OCI-M1 (cell line): ENCODE measurements around the gene SPTSSA.
"Not testable (repeated sequence)": the region's sequence is repeated elsewhere in the genome, so short reads cannot be mapped to it uniquely, and the experiment has no call there.

Experiments used
- DNase-seq: peaks from one replicate; lab custom pipeline; 2025; lab: John Stamatoyannopoulos, UW

Gene SPTSSA

DNA sequence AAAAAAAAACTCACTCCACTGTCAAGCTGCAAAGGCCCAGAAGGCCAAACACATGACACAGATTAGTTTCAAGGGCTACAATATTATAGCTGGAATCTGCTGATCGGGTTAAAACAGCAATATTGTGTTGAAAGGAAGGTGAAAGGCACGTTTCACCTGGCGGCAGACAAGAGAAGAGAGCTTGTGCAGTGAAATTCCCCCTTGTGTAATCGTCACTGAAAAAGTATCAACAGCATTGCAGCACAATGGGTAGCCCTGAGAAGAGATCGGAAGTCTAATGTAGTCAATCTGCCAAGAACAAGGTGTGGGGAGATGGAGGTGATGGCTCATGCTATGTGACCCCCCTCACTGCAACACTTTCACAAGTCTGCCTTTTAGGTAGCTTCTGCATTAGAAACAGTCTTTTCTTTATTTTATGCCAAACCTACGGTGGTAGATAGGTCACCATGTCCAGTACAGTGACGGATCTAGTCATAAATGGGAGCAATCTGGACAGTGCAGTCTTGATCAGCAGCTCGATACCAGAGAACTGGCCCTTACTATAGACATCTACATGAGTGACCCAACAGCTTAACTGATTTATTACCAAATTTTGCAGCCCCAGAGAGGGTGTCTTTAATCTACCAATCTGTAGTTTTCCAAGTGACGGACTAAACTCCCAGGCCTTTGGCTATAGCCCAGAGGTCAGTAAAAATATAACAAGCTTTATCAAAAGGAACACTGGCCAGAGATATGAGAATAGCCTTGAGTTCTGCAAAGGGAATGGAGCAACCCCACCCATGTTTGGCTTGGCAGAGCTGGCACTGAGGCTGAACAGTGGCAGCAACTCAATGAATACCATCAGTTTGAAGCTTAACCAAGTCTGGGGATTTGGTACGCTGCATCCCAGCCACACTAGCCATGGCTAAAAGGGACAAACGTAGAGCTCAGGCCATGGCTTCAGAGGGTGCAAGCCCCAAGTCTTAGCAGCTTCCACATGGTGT is 35.4 kb downstream of the SPTSSA start:
- DNase-seq, result no peak

DNA sequence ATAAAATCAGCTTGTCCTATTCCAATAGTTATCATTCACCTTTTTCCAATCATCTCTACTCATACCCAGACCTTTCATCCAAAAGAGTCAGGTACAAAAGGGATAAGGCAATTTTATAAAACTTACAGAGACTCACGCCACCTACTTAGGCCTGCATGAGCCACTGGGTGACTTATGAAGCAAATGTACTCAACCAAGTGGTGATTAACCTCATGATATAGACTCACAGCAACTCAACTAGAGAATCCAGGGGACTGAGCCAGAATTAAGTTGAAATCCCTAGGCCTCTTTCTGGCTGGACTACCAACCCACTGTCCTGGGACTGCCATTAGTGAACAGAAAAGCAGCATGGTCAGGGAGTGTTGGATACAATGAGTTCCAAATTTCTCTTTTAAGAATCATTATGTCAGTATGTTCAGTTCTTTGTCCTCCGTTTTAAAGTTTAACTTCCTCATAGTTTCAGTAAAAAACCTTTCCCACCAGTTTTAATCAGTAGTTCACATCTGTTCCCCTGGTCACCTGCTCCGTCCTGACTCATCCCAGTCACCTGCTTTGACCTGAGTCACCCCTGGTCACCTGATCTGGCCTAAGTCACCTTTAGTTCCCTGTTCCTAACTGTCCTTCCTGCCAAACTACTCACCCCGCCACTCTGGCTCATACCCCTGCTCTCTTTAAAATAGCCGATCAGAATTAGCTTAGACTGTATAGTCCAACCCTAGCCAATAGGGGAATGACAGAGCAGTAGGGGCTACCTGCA is 36.8 kb downstream of the SPTSSA start:
- peak; percentile 28 for DNase-seq

DNA sequence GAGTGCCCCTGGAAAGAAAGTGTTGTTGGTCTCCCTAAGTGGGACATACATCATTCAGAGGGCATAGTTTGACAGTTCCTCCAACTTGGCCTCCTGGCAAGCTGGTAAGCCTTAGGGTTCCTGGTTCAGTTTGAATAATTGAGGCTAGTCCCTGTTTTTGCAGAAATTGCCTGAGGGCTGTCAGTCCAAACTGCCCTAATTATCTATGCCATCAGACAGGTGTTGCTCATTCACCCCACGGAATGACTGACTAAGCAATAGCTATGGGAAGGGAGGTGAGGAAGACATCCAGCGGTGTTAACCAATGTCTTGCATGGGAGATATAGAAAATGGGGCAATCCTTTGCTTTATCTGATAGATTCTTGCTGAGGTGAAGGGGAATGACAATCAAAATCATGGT is 37.6 kb downstream of the SPTSSA start:
- no peak for DNase-seq

DNA sequence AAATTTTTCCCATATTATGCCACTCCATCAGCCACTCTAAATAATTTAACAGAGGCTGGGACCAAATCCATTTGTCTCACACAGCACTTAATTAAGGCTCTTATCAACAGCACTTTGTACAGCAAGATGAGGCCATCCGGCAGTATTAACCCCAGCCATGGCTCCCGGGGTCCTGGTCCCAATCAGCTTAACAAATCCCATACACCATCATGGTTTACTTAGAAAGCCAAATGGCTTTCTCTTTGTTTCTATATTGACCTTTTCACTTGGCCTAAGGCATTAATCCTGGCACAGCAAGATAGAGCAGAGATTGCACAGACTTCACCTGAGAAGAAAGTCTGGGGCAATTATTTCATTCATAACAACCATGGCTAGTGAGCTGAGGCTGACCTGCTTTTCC is 38.6 kb downstream of the SPTSSA start:
- DNase-seq, result no peak

DNA sequence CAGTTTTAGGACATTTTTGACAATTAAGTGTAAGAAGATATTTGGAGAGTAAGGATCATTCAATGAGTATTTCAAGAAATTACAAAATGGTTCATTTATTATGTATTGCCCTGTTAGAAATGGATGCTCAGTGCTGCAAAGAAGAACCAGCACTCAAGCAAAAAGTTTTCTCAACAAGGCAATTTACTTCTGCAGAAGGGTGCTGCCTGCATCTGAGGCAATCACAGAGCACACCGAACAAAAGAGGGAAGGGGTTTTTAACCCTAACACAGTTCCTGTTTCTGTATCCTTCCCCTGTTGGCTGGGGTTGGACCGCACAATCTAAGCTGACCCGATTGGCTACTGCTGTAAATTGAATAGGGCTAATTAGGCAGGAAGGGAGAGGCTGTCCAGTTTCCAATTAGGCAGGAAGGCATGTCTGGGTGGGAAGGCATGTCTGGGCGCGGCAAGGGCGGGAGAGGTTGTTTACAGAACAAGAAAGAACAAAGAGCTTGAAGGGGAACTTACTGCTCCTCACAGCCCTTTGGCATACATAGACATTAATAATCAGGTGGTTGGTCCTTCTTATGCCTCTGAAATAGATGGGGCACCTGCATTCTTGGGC is 41.4 kb downstream of the SPTSSA start:
- no peak for DNase-seq

DNA sequence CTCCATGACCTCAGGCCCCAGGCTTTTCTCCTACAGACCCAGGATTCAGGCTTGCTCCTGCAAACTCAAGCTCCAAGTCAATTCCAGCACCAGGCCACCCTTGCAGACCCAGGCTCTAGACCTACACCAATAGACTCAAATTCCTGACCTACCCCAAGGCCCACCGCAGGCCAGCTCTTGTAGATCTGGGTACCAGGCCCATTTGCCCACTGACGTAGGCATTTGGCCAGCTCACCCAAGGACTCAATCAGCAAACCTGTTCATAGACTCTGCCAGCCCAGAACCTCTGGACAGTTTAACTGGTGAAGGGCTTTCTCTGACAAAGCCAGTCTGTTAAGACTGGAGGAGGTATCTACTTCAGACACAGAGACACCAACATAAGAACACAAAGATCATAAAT is 52.3 kb downstream of the SPTSSA start:
- DNase-seq, result no peak

DNA sequence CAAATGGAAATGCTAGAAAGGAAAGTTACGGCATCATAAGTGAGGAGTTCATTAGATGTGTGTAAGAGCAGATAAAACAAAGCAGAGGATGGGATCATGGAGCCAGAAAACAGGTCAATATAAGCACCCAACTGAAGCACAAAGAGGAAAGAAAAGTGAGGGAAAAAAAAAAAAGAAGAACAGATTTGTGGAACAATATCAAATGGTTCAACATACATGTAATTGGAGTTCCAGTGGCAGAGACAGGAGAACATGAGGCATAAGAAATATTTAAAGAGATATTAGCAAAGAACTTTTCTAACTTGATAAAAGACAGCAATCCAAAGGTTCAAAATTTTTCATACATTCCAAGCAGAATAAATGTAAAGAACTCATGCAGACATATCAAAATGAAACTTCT is 54.1 kb downstream of the SPTSSA start:
- no peak for DNase-seq

DNA sequence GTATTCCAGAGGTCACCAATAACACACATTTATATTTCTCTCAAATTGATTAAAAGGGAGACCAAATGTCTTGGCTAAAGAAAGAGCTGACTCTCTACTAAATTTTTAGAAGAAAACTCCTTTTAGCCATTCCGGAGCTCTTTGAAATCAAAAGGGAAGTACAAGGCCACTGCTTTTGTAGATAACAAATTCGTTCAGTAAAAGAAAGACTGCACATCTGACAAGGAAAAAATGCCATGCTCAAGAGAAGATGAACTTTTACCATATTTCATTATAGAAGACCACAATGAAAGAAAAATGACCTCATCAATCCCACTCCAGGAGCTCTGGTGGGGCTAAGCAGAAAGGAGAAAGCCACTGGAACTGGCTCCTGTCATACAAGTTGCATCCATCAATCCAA is 57.6 kb downstream of the SPTSSA start:
- DNase-seq, result peak; percentile 68

DNA sequence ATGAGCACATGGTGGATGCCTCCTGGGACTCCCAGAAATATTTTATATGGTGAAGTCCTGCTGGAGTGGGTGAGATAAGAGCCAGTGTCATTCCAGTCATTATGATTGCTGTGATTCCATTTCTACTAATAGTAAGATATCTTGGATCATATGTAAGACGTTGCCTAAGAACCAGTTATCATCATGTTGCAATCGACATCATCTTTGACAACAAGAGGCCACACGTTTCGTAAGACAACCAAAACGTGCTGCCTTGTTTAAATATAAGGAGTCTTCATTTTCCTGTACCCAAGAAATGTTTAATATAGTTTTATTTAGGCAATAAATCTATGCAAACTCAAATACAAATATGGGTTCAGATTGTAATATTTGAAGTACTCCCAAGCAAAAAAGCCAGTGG is 58.4 kb downstream of the SPTSSA start:
- no peak for DNase-seq

DNA sequence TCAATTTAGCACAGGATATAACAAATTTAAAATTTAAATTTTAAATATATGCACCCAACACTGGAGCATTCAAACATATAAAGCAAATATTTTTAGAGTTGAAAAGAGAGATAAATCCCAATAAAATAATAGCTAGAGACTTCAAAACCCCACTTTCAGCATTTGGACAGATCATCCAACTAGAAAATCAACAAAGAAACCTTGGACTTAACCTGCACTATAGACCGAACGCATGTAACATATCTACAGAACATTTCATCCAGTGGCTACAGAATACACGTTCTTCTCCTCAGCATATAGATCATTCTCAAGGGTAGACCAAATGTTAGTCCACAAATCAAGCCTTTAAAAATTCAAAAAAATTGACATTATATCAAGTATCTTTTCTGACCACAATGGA is 64.0 kb downstream of the SPTSSA start:
- no peak for DNase-seq

DNA sequence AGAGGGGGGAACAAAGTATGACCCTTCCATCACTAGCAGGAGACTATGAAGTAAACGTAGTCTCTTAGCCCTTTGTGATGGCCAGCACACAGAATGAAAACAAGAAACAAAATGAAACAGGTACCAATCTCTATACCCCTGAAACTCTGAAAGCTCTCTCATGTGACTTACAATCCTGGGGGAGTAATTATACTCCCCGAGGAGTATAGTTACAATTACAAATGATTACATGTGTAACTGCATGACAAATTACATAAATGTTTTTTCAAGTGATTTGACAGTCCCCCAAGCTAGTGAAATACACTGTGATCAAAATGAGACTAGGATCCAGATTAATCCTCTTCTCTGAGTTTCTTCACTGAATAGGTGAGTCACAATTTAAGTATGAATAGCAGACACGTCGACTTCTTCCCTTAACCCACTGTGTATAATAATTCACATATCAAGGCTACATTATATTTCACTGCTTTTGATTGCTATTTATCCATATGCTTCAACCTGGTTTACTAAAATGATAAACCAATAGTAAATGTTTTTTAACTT is 74.0 kb downstream of the SPTSSA start:
- DNase-seq, result no peak

DNA sequence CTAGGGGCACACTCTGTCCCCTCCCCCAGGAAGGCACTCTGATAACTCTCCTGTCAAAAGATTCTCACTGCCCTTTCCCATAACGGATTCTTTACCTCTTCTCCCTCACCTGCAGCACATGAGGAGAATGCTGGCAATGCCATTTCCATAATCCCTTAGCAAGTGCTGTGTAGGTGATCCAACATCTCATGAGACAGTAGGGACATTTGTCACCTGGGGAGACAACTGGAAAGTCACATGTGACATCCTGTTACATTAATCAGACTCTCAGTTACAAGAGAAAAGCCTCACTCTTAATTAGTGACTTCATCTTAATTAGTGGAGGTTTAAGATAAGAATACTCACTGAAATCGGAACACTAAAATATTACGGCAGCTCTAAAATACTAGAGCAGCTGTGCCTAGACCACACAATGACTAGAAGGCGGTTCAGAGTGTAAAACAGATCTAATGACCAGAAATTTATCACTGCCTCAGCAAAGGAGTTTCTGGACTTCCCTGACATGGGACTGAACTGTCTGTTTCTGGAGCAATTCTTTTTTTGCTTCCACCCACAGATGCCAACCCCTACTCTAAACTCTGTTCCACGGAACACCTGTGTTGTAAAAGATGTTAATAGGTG is 75.1 kb downstream of the SPTSSA start:
- no peak for DNase-seq

DNA sequence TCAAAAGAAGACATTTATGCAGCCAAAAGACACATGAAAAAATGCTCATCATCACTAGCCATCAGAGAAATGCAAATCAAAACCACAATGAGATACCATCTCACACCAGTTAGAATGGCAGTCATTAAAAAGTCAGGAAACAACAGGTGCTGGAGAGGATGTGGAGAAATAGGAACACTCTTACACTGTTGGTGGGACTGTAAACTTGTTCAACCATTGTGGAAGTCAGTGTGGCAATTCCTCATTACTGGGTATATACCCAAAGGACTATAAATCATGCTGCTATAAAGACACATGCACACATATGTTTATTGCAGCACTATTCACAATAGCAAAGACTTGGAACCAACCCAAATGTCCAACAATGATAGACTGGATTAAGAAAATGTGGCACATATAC is 76.2 kb downstream of the SPTSSA start:
- DNase-seq, result not testable (repeated sequence)

DNA sequence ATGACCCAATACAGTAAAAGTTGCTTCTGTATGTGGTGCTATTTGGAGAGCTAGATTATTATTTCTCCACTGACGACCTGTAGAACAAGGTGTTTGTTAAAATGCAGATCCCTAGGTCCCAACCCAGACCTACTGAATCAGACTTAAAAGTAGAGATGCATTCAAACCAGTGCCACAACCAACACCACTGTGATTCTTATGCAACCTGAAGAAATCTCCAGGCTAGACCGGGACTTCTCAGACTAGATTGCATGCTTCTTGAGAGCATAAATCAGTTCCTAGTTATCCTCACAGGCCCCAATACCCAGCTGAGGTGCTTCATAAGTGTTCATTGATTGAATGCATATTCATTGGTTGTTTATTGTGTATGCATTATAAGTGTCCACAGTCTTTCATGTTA is 78.2 kb downstream of the SPTSSA start:
- peak; percentile 35 for DNase-seq
